GM21381 (cell line): ENCODE data around the gene HPS5.
"Not testable (repeated sequence)": the region's sequence is repeated elsewhere in the genome, so short reads cannot be mapped to it uniquely, and the experiment has no call there.

ENCODE experiments used
- ATAC-seq: cut with Tn5 transposase; IDR thresholded peaks from one replicate; pipeline ENCODE4 v1.9.1; 2021; ENCODE audit warnings: mild to moderate bottlenecking, moderate library complexity; ENCODE audit not compliant: unreplicated experiment

HPS5 gene

GRCh38 chr11:18271206-18271605 lies 50.7 kb downstream of the HPS5 start:
- no peak for ATAC-seq

GRCh38 chr11:18270102-18270501 lies 51.8 kb downstream of the HPS5 start:
- ATAC-seq: no peak

GRCh38 chr11:18269252-18269651 lies 52.7 kb downstream of the HPS5 start:
- not testable (repeated sequence) for ATAC-seq

- peak; percentile 63 for ATAC-seq
These were observed 54.4 kb downstream of the HPS5 start for GRCh38 chr11:18267335-18268133.

- ATAC-seq: no peak
These were observed 56.0 kb downstream of the HPS5 start, which contains the start of gene SAA1 for GRCh38 chr11:18265949-18266348. TSS of gene SAA1 (plus strand) at chr11:18266264. CDS start at chr11:18266888, 624 bp downstream.

GRCh38 chr11:18264677-18265555 lies 57.0 kb downstream of the HPS5 start:
- no peak for ATAC-seq

- no peak for ATAC-seq
These were observed 57.9 kb downstream of the HPS5 start for GRCh38 chr11:18264035-18264434.

- not testable (repeated sequence) for ATAC-seq
These were observed 59.1 kb downstream of the HPS5 start for GRCh38 chr11:18262681-18263350.

GRCh38 chr11:18261721-18262120 lies 60.2 kb downstream of the HPS5 start:
- no peak for ATAC-seq

GRCh38 chr11:18259259-18259658 lies 62.7 kb downstream of the HPS5 start:
- ATAC-seq: no peak

GRCh38 chr11:18254781-18255361 lies 67.1 kb downstream of the HPS5 start:
- no peak for ATAC-seq

- no peak for ATAC-seq
These were observed 68.1 kb downstream of the HPS5 start for GRCh38 chr11:18253778-18254338.

GRCh38 chr11:18253233-18253632 lies 68.7 kb downstream of the HPS5 start:
- no peak for ATAC-seq

GRCh38 chr11:18248561-18248960 lies 73.4 kb downstream of the HPS5 start, which contains the start of gene SAA2:
TSS of gene SAA2 (minus strand) at chr11:18248668. CDS start at chr11:18248011, 657 bp downstream.
- no peak for ATAC-seq

- peak; percentile 2 for ATAC-seq
These were observed 74.8 kb downstream of the HPS5 start for GRCh38 chr11:18247191-18247581.

GRCh38 chr11:18246379-18247190 lies 75.4 kb downstream of the HPS5 start:
- peak; percentile 68 for ATAC-seq

GRCh38 chr11:18245396-18245795 lies 76.5 kb downstream of the HPS5 start:
- no peak for ATAC-seq

GRCh38 chr11:18243783-18244362 lies 78.1 kb downstream of the HPS5 start:
- ATAC-seq: no peak

GRCh38 chr11:18239655-18240054 lies 82.3 kb downstream of the HPS5 start:
- ATAC-seq: no peak
